ENCODE measurements around the gene SNCG. TPM values are rescaled to one million over a fixed set of nuclear protein-coding genes. Genes with fewer than 3 reads are reported as not detected.
"Not testable (repeated sequence)": the region's sequence is repeated elsewhere in the genome, so short reads cannot be mapped to it uniquely, and the experiment has no call there.

The SNCG gene
- total and polyA plus RNA-seq, 2 donors = 27.5 to 69.4 TPM

DNA sequence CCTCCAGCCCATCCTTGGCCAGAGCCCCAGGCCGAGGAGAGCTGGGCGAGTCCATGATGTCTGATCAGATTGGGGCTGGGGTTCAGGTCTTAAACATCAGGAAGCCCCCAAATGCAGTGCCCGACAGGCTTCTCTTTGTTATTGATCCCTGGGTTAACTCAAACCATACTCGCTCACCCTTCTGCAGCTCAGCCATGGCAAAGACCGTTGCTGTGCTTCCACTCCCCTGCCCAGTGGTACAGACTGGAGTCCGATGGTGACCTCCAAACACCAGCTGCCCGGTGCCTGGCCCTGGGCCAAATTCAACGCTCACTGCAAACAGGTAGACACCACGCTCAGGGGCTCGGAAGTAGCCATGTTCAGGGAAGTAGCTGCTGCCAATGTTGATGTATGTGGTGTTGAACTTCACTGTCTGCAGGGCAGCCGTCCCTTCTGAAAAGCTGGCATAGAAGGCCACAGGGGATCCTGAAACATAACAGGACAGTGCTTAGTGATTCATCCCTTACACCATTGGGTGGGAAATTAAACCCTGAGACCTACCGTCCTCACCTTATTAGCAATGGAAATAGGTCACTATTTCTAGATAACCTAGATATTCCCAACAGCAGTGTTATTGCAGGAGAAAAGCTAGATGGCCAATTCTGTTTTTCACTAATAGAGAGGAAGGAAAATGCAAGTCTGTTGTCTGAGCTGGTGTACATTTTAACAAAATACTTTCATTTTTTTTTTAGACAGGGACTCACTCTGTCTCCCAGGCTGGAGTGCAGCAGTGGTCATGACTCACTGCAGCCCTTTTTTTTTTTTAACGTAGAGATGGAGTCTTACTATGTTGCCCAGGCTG lies 21.5 kb upstream of the SNCG start:
- peaks cover 0 to 2% of the 10 kb centered on the region in 2 donors for H3K4me1 ChIP-seq (ENCODE audit: control insufficient read depth in 2 of 2, insufficient read depth in 2 of 2, low read length in 2 of 2)
- H3K9me3 ChIP-seq (ENCODE audit: control insufficient read depth in 2 of 2, insufficient read depth in 1 of 2, low read length in 1 of 2) = no peaks in the 10 kb centered on the region
- H3K4me3 ChIP-seq (ENCODE audit: low read length in 2 of 2) = no peak overlapping the region
- DNase-seq (ENCODE audit: low read depth in 6 of 9, low spot score in 9 of 9) = no peak
- WGBS = 95% methylated on average over 13 of the region's 13 CpGs
- H3K27ac ChIP-seq (ENCODE audit: low read depth in 1 of 2, low read length in 1 of 2) = no peak overlapping the region
- H3K36me3 ChIP-seq (ENCODE audit: control insufficient read depth in 2 of 2, insufficient read depth in 2 of 2, low read length in 1 of 2) = no peaks in the 10 kb centered on the region
- peaks cover 0 to 2% of the 10 kb centered on the region in 2 donors for H3K27me3 ChIP-seq (ENCODE audit: control insufficient read depth in 2 of 2, insufficient read depth in 1 of 2, low read length in 1 of 2)

DNA sequence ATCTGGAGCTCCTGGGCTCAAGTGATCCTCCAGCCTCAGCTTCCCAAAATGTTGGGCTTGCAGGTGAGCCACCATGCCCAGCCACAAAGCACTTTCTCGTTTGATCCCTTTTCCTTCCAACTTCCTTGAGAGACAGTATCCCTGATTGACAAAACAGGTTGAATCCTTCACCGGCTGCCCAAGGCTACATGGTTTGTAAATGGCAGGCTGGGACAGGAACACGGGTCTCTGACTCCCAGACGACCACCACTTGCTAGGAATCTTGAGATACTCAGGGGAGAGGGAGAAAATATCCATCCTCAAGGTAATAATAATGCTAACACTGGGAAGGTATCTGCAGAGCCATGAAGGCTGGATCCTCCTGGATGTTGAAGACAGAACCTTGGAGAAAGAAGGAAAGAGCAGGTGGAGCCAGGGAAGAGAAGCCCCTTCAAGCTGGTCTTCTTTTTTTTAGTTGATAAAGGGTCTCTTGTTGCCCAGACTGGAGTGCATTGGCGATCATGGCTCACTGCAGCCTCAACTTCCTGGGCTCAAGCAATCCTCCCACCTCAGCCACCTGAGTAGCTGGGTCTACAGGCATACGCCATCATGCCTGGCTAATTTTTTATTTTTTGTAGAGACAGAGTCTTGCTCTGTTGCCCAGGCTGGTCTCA lies 20.8 kb upstream of the SNCG start:
- Histone ChIP-seq H3K4me3 (ENCODE audit: low read length in 2 of 2) (no peak overlapping the region), H3K9me3 (ENCODE audit: control insufficient read depth in 2 of 2, insufficient read depth in 1 of 2, low read length in 1 of 2) (no peaks in the 10 kb centered on the region), H3K36me3 (ENCODE audit: control insufficient read depth in 2 of 2, insufficient read depth in 2 of 2, low read length in 1 of 2) (no peaks in the 10 kb centered on the region), H3K27ac (ENCODE audit: low read depth in 1 of 2, low read length in 1 of 2) (no peak overlapping the region), H3K27me3 (ENCODE audit: control insufficient read depth in 2 of 2, insufficient read depth in 1 of 2, low read length in 1 of 2) (peaks cover 0 to 2% of the 10 kb centered on the region in 2 donors), H3K4me1 (ENCODE audit: control insufficient read depth in 2 of 2, insufficient read depth in 2 of 2, low read length in 2 of 2) (peaks cover 0 to 2% of the 10 kb centered on the region in 2 donors)
- DNase-seq (ENCODE audit: low read depth in 6 of 9, low spot score in 9 of 9) = no peak
- WGBS = 93% methylated on average over 6 of the region's 6 CpGs

DNA sequence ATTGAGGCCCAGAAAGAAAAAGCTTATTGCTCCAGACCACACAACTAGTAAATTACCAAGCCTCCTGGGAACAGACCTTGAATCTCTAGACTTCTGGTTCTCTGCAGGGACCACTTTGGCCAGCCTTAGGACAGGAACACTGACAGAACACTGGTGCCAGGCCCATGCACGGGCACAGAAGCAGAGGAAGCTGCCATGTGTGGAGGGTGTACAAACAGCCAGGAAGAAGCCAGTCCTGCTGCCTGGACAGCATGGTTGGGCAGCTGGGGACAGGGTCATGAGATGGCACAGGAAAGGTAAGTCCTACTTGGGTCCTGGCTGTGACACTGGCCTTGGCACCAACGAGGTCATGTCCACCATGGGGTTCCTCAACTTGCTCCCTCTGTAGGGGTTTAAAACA lies 20.1 kb upstream of the SNCG start:
- WGBS = 100% methylated on average over 2 of the region's 2 CpGs
- H3K27me3 ChIP-seq (ENCODE audit: control insufficient read depth in 2 of 2, insufficient read depth in 1 of 2, low read length in 1 of 2) = peaks cover 0 to 2% of the 10 kb centered on the region in 2 donors
- H3K27ac ChIP-seq (ENCODE audit: low read depth in 1 of 2, low read length in 1 of 2) = no peak overlapping the region
- no peaks in the 10 kb centered on the region for H3K9me3 ChIP-seq (ENCODE audit: control insufficient read depth in 2 of 2, insufficient read depth in 1 of 2, low read length in 1 of 2)
- no peak overlapping the region for H3K4me3 ChIP-seq (ENCODE audit: low read length in 2 of 2)
- H3K4me1 ChIP-seq (ENCODE audit: control insufficient read depth in 2 of 2, insufficient read depth in 2 of 2, low read length in 2 of 2) = peaks cover 0 to 2% of the 10 kb centered on the region in 2 donors
- no peak for DNase-seq (ENCODE audit: low read depth in 6 of 9, low spot score in 9 of 9)
- no peaks in the 10 kb centered on the region for H3K36me3 ChIP-seq (ENCODE audit: control insufficient read depth in 2 of 2, insufficient read depth in 2 of 2, low read length in 1 of 2)

DNA sequence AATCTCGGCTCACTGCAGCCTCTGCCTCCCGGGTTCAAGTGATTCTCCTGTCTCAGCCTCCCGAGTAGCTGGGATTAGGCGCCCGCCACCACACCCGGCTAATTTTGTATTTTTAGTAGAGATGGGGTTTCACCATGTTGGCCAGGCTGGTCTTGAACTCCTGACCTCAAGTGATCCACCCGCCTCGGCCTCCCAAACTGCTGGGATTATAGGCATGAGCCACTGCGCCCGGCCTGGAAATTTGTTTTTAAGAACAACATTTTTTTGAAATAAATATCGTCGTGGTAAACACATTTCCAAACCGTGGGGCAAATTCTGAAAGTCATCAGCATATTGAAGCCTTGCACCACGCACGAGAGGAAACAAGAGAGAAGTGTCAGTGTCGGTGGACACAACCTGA lies 18.3 kb upstream of the SNCG start:
- H3K36me3 ChIP-seq (ENCODE audit: control insufficient read depth in 2 of 2, insufficient read depth in 2 of 2, low read length in 1 of 2); H3K4me3 ChIP-seq (ENCODE audit: low read length in 2 of 2); DNase-seq (ENCODE audit: low read depth in 6 of 9, low spot score in 9 of 9); H3K27ac ChIP-seq (ENCODE audit: low read depth in 1 of 2, low read length in 1 of 2); H3K9me3 ChIP-seq (ENCODE audit: control insufficient read depth in 2 of 2, insufficient read depth in 1 of 2, low read length in 1 of 2); H3K27me3 ChIP-seq (ENCODE audit: control insufficient read depth in 2 of 2, insufficient read depth in 1 of 2, low read length in 1 of 2); H3K4me1 ChIP-seq (ENCODE audit: control insufficient read depth in 2 of 2, insufficient read depth in 2 of 2, low read length in 2 of 2): not testable (repeated sequence)
- 97% methylated on average over 16 of the region's 16 CpGs for WGBS

DNA sequence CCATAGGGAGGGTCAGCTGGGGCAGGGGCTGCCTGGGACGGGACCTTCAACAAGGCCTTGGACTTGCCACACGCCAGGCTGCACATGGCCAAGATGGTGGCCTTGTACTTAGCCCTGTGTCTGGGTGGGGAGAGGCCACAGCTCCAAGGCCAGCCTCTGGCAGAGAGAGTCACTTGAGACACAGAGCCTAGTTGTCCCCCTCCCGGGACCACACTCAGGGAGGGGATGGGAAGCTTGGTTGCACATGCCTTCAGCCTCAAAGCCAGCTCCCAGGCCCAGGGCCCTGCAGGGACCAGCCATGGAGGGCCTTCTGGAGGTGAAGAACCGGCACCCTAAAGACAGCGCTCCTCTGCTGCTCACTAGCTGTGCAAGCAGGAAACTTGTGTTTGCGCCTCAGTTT lies 17.7 kb upstream of the SNCG start:
- H3K4me3 ChIP-seq (ENCODE audit: low read length in 2 of 2) = no peak overlapping the region
- 91% methylated on average over 6 of the region's 6 CpGs for WGBS
- no peaks in the 10 kb centered on the region for H3K9me3 ChIP-seq (ENCODE audit: control insufficient read depth in 2 of 2, insufficient read depth in 1 of 2, low read length in 1 of 2)
- no peak overlapping the region for H3K27ac ChIP-seq (ENCODE audit: low read depth in 1 of 2, low read length in 1 of 2)
- peaks cover 0 to 5% of the 10 kb centered on the region in 2 donors for H3K4me1 ChIP-seq (ENCODE audit: control insufficient read depth in 2 of 2, insufficient read depth in 2 of 2, low read length in 2 of 2)
- no peaks in the 10 kb centered on the region for H3K36me3 ChIP-seq (ENCODE audit: control insufficient read depth in 2 of 2, insufficient read depth in 2 of 2, low read length in 1 of 2)
- peaks cover 0 to 2% of the 10 kb centered on the region in 2 donors for H3K27me3 ChIP-seq (ENCODE audit: control insufficient read depth in 2 of 2, insufficient read depth in 1 of 2, low read length in 1 of 2)
- no peak for DNase-seq (ENCODE audit: low read depth in 6 of 9, low spot score in 9 of 9)

DNA sequence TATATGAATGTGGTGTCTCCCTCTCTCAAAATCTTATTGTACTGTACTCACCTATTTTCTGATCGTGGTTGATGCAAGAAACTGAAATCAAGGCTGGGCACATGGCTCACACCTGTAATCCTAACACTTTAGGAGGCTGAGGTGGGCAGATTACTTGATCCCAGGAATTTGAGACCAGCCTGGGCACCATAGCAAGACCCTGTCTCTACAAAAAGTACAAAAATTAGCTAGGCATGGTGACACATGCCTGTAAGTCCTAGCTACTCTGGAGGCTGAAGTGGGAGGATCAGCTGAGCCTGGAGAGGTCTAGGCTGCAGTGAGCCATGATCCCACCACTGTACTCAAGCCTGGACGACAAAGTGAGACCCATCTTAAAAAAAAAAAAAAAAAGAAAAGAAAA lies 17.0 kb upstream of the SNCG start:
- H3K36me3 ChIP-seq (ENCODE audit: control insufficient read depth in 2 of 2, insufficient read depth in 2 of 2, low read length in 1 of 2) = no peaks in the 10 kb centered on the region
- DNase-seq (ENCODE audit: low read depth in 6 of 9, low spot score in 9 of 9) = no peak
- peaks cover 0 to 5% of the 10 kb centered on the region in 2 donors for H3K27me3 ChIP-seq (ENCODE audit: control insufficient read depth in 2 of 2, insufficient read depth in 1 of 2, low read length in 1 of 2)
- WGBS = 99% methylated on average over 2 of the region's 2 CpGs
- H3K27ac ChIP-seq (ENCODE audit: low read depth in 1 of 2, low read length in 1 of 2) = no peak overlapping the region
- no peak overlapping the region for H3K4me3 ChIP-seq (ENCODE audit: low read length in 2 of 2)
- H3K9me3 ChIP-seq (ENCODE audit: control insufficient read depth in 2 of 2, insufficient read depth in 1 of 2, low read length in 1 of 2) = no peaks in the 10 kb centered on the region
- H3K4me1 ChIP-seq (ENCODE audit: control insufficient read depth in 2 of 2, insufficient read depth in 2 of 2, low read length in 2 of 2) = peaks cover 0 to 7% of the 10 kb centered on the region in 2 donors

DNA sequence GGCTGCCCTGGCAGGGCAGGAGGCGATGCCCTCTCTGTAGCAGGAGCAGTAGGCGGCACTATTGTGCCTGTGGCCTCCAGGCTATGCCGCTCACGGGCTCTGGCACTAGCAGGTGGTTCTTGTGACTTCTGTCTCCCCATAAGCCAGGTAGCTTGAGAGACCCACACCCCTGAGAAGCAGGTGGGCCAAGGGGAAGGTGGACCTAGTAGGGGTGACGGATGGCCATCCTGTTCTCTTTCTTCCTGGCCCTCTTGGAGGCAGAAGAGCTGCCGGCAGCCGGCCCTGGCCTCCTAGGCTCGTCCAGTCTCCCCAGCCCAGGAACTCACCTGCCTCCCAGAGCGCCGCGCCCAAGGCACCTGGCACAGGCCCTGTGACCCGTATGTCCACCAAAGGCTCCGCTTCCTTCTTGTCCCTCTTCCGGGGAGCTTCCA lies 16.4 kb upstream of the SNCG start:
- peaks cover 0 to 7% of the 10 kb centered on the region in 2 donors for H3K4me1 ChIP-seq (ENCODE audit: control insufficient read depth in 2 of 2, insufficient read depth in 2 of 2, low read length in 2 of 2)
- peaks cover 0 to 5% of the 10 kb centered on the region in 2 donors for H3K27me3 ChIP-seq (ENCODE audit: control insufficient read depth in 2 of 2, insufficient read depth in 1 of 2, low read length in 1 of 2)
- no peaks in the 10 kb centered on the region for H3K9me3 ChIP-seq (ENCODE audit: control insufficient read depth in 2 of 2, insufficient read depth in 1 of 2, low read length in 1 of 2)
- no peak for DNase-seq (ENCODE audit: low read depth in 6 of 9, low spot score in 9 of 9)
- WGBS = 97% methylated on average over 14 of the region's 14 CpGs
- H3K27ac ChIP-seq (ENCODE audit: low read depth in 1 of 2, low read length in 1 of 2) = no peak overlapping the region
- no peak overlapping the region for H3K4me3 ChIP-seq (ENCODE audit: low read length in 2 of 2)
- no peaks in the 10 kb centered on the region for H3K36me3 ChIP-seq (ENCODE audit: control insufficient read depth in 2 of 2, insufficient read depth in 2 of 2, low read length in 1 of 2)

DNA sequence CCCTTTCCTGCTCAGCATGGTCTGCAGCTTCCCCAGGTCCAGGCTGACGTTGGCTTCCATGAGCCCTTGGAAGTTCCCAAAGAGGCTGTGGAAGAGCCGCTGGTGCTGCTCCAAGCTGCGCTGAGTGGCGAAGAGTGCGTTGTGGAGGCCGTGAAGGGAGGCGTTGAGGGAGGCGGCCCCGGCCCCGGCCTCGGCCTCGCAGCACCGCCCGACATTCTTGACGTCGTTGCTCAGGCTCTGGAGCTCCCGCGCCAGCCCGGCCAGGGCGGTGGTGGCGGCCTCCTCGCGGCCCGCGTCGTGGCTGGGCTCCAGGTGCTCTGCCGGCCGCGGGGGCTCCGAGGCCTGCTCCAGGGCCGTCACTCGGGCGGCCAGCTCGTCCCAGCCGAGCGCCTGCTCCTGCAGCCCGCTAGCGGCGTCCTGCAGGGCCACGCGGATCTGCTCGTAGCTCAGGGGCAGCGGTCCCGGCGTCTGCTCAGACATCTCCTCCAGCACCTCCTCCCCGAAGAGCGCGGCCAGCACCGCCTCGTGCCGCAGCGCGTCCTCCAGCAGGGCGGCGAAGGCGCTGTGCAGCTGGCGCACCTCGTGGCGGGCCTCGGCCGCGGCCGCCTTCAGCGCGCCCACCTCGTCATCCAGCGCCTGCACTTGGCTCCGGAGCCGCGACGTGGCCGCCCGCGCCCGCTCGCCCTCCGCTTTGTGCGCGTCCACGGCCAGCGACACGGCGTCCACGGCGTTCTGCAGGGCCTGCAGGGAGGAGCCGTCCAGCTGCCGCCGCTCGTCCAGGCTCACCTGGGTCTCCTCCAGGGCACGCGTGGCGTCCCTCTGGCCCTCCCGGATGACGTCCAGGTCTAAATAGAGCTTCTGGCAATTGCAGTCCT lies 15.7 kb upstream of the SNCG start:
- Histone ChIP-seq H3K27ac (ENCODE audit: low read depth in 1 of 2, low read length in 1 of 2) (no peak overlapping the region), H3K9me3 (ENCODE audit: control insufficient read depth in 2 of 2, insufficient read depth in 1 of 2, low read length in 1 of 2) (no peaks in the 10 kb centered on the region), H3K36me3 (ENCODE audit: control insufficient read depth in 2 of 2, insufficient read depth in 2 of 2, low read length in 1 of 2) (no peaks in the 10 kb centered on the region), H3K4me3 (ENCODE audit: low read length in 2 of 2) (no peak overlapping the region), H3K27me3 (ENCODE audit: control insufficient read depth in 2 of 2, insufficient read depth in 1 of 2, low read length in 1 of 2) (peaks cover 0 to 5% of the 10 kb centered on the region in 2 donors), H3K4me1 (ENCODE audit: control insufficient read depth in 2 of 2, insufficient read depth in 2 of 2, low read length in 2 of 2) (peaks cover 0 to 7% of the 10 kb centered on the region in 2 donors)
- no peak for DNase-seq (ENCODE audit: low read depth in 6 of 9, low spot score in 9 of 9)
- WGBS = 93% methylated on average over 94 of the region's 94 CpGs
